ENCODE data around the gene C1QL2.

The C1QL2 gene

GRCh38 chr2:119201815-119202214 lies 43.3 kb upstream of the C1QL2 start:
- H3K4me3 ChIP-seq (ENCODE audit: low read depth, low read length): no peak overlapping the region
- no peak for TF ChIP-seq CTCF (IDR thresholded peaks at IDR 0.05; ENCODE audit: low read depth, low read length)

- no peak overlapping the region for H3K4me3 ChIP-seq (ENCODE audit: low read depth, low read length)
- TF ChIP-seq CTCF (IDR thresholded peaks at IDR 0.05; ENCODE audit: low read depth, low read length): no peak
Measured at GRCh38 chr2:119198240-119198840, 39.8 kb upstream of the C1QL2 start.

DNA sequence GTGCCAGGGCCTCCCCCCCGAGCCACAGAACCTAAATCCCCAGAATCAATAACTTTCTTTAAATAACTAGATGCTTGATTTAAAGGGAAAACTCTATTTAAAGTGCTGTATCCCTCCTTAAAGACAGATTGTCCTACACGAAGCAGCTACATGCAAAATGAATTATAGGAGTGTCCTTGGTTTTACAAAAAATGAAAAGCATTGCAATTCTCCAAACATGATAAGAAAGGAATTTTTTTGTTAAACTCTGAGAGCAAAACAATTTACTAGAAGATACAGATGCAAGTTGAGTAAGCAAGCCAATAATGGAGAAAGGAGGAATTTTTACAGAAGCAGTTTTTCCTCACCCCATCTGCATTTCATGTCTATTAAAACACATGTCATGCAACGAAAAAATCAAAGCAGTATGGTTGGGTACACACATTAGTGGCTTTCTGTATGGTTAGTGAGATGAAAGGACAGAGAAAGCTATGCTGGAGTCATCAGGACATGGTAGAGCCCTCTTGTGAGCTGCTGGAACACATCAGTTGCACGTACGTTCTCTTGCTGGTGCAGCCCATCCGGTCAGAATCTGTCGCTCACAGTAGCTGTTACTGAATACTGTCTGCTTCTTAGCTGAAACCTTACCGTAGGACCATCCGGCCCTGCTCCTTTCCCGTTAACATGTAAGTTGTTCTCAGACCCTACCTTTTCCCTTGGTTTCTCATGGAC lies 39.1 kb upstream of the C1QL2 start:
- TF ChIP-seq CTCF (IDR thresholded peaks at IDR 0.05; ENCODE audit: low read depth, low read length): no peak

GRCh38 chr2:119197126-119197405 lies 38.5 kb upstream of the C1QL2 start:
- H3K4me3 ChIP-seq (ENCODE audit: low read depth, low read length): no peak overlapping the region
- no peak for TF ChIP-seq CTCF (IDR thresholded peaks at IDR 0.05; ENCODE audit: low read depth, low read length)

More for the DNA sequence above, 39.1 kb upstream of the C1QL2 start:
- no peak overlapping the region for H3K4me3 ChIP-seq (ENCODE audit: low read depth, low read length)

DNA sequence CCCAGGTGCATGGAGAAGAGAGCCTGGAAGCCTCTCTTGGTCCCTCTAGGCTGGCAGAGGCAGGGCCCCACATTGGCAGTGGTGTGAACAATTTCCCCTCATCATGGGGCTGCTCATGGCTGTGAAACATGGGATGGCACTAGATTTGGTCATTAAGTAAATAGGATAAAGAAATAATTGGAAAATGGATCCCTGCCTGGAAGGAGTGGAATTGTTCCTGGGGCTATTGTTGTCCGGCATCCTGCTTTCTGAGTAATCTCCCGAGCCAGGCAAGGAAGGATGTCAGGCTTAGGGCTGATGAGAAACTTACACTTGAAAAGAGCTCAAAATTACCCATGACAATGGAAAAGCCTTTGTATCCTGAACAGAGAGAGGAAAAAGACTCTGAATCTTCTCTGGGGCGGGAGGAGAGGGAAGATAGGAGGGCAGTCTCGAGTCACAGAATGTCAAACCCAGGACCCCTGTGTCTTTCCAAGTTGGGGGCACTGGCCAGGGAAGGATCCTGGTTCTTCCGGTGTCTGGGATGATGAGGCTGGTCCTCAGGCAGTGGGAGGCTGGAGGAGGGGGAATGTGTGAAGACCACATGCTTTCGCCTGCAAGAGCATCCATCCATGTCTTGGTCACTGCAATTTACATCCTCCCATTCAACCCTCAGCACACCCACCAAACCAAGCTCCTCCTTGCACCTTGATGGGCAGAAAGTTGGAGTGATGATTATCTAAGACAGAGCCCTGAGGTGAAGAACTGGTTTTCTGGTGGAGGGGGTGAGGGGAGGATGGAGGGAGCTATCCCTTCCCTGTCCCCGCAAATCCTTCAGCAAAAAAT lies 38.0 kb upstream of the C1QL2 start:
- TF ChIP-seq CTCF (IDR thresholded peaks at IDR 0.05; ENCODE audit: low read depth, low read length): no peak
- no peak overlapping the region for H3K4me3 ChIP-seq (ENCODE audit: low read depth, low read length)

- TF ChIP-seq CTCF (IDR thresholded peaks at IDR 0.05; ENCODE audit: low read depth, low read length): no peak
- H3K4me3 ChIP-seq (ENCODE audit: low read depth, low read length): no peak overlapping the region
Measured at GRCh38 chr2:119195887-119196286, 37.3 kb upstream of the C1QL2 start.

DNA sequence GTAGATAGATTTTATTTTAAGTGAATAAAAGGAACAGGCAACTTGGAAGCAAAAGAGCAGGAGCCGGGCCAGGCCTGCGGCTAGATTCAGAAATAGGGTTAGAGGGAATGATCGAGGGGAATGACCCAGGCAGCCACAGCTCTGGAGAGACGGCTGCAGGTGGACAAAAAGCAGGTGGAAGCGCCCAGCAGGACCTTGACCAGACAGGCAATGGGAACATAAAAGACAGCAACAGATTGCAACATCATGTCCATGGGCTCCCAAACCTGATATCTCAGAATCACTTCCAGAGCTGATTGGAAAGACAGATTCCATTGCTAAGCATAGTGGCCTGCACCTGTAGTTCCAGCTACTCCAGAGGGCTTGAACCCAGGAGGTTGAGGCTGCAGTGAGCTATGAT lies 36.5 kb upstream of the C1QL2 start:
- no peak overlapping the region for H3K4me3 ChIP-seq (ENCODE audit: low read depth, low read length)
- no peak for TF ChIP-seq CTCF (IDR thresholded peaks at IDR 0.05; ENCODE audit: low read depth, low read length)
